Adrenal gland (tissue), 5 donors: ENCODE results near the gene PAQR5.

Source experiments
- POLR2A ChIP-seq, 2 donors: fragments of 450-650 bp; IDR thresholded peaks; one replicate each; pipeline ENCODE4 v1.6.1; 2017; ENCODE audit warnings: antibody characterized with exemption in 2 of 2, mild to moderate bottlenecking in 2 of 2, moderate library complexity in 1 of 2
- TF ChIP-seq, protein P1 (sequence below), 6 experiments: fragments of 450-650 bp in 4 of 6; fragments of 200-600 bp in 2 of 6; sonication (generic) in 1 of 6; IDR thresholded peaks; 1 replicate in 5 of 6; 2 replicates in 1 of 6; pipeline versions ENCODE4 v1.5.1 to v1.8.0; 2016 to 2021; ENCODE audit warnings: antibody characterized with exemption in 6 of 6, mild to moderate bottlenecking in 2 of 6, moderate library complexity in 1 of 6
- donor health status: DM: no; HTN: no; CAD: no.

- no peak for TF ChIP-seq POLR2A (IDR thresholded peaks at IDR 0.05)
- TF ChIP-seq, protein P1, sequence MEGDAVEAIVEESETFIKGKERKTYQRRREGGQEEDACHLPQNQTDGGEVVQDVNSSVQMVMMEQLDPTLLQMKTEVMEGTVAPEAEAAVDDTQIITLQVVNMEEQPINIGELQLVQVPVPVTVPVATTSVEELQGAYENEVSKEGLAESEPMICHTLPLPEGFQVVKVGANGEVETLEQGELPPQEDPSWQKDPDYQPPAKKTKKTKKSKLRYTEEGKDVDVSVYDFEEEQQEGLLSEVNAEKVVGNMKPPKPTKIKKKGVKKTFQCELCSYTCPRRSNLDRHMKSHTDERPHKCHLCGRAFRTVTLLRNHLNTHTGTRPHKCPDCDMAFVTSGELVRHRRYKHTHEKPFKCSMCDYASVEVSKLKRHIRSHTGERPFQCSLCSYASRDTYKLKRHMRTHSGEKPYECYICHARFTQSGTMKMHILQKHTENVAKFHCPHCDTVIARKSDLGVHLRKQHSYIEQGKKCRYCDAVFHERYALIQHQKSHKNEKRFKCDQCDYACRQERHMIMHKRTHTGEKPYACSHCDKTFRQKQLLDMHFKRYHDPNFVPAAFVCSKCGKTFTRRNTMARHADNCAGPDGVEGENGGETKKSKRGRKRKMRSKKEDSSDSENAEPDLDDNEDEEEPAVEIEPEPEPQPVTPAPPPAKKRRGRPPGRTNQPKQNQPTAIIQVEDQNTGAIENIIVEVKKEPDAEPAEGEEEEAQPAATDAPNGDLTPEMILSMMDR (IDR thresholded peaks at IDR 0.05), result no peak
Observed at GRCh38 chr15:69282104-69282743, 16.5 kb upstream of the PAQR5 start.
